Effector memory CD4-positive, alpha-beta T cell (primary cell): ENCODE measurements around the gene ABCG5.

ENCODE experiments used
- DNase-seq, 3 donors: peaks; one replicate each; pipeline ENCODE4 v3.0.0-alpha.2; 2020
- H3K27ac ChIP-seq: 2 replicates; pipeline ENCODE4 v1.7.0; 2013; ENCODE audit warnings: mild to moderate bottlenecking, low read length, moderate library complexity; ENCODE audit not compliant: insufficient read depth, poor library complexity, severe bottlenecking
- H3K27me3 ChIP-seq: replicated peaks from 2 replicates; pipeline ENCODE4 v1.7.0; 2013; ENCODE audit warnings: mild to moderate bottlenecking, low read length; ENCODE audit not compliant: insufficient read depth, control insufficient read depth, poor library complexity, severe bottlenecking
- H3K36me3 ChIP-seq: 2 replicates; pipeline ENCODE4 v1.7.0; 2013; ENCODE audit warnings: mild to moderate bottlenecking, low read length, moderate library complexity; ENCODE audit not compliant: control insufficient read depth, insufficient read depth
- H3K4me1 ChIP-seq: 2 replicates; pipeline ENCODE4 v1.7.0; 2013; ENCODE audit warnings: low read length, mild to moderate bottlenecking; ENCODE audit not compliant: control insufficient read depth, insufficient read depth, poor library complexity, severe bottlenecking
- H3K4me3 ChIP-seq: 2 replicates; pipeline ENCODE4 v1.7.0; 2013; ENCODE audit warnings: low read length, low read depth, mild to moderate bottlenecking; ENCODE audit not compliant: insufficient read depth, poor library complexity, severe bottlenecking
- H3K9me3 ChIP-seq: 2 replicates; pipeline ENCODE4 v1.7.0; 2013; ENCODE audit warnings: mild to moderate bottlenecking, low read length, moderate library complexity; ENCODE audit not compliant: control insufficient read depth

ABCG5 gene

DNA sequence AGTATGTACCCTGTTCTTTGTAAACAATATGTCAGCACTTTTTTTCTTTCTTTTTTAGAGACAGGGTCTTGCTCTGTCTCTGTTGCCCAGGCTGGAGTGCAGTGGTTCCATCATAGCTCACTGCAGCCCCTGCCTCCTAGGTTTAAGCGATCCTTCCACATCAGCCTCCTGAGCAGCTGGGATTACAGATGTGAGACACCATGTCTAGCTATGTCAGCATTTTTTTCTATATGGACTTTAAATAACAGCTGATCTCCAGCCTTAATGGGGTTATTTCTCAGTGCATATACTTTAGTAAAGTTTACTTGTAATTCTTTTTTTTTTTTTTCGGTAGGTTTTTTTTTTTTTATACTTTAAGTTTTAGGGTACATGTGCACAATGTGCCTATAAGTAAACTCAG is 26.6 kb downstream of the ABCG5 start:
- Histone ChIP-seq H3K36me3 (no peaks in the 10 kb centered on the region), H3K4me3 (no peak overlapping the region), H3K27ac (no peak overlapping the region), H3K9me3 (no peaks in the 10 kb centered on the region), H3K4me1 (no peaks in the 10 kb centered on the region), H3K27me3 (no peaks in the 10 kb centered on the region)
- no peak for DNase-seq

DNA sequence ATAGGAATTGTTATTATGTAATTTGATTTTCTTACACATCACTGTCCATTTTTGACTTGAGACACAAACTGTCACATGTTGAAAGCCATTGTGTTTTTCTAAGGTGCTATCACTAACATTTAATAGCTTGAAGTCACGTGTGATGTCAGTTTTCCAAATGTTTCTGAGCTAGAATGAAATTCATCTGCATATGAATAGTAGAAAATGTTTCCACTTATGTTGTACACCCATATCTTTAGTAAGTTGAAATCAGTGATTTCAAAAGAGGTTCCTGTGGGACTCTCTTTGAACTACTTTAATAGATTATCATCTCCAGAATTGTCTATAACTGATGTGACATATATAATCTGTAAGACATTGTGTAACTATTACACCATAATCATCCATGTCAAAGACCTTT is 27.8 kb downstream of the ABCG5 start:
- Histone ChIP-seq H3K4me1 (no peaks in the 10 kb centered on the region), H3K27me3 (no peaks in the 10 kb centered on the region)

DNA sequence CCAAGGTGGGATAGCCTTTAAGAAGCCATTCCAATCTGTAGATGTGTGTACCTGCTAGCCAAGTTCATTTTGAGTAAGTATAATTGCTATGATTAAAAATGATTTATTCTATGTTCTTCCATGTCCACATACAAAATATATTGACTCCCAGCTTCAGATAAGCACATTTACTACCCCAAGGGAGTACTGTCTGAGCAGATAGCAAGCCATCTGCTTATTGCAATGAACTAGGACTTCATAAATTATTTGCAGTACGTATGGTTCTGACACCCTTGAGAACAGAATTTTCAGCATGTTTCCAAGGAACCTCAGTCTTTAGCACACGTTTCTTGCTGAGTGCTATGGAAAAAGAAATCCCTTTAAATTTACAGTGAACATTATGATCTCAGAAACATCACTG is 28.2 kb downstream of the ABCG5 start:
- H3K36me3 ChIP-seq, result no peaks in the 10 kb centered on the region
- DNase-seq, result no peak

More for the DNA sequence above, 27.8 kb downstream of the ABCG5 start:
- Histone ChIP-seq H3K27ac (no peak overlapping the region), H3K4me3 (no peak overlapping the region), H3K9me3 (no peaks in the 10 kb centered on the region), H3K36me3 (no peaks in the 10 kb centered on the region)
- DNase-seq, result no peak

DNA sequence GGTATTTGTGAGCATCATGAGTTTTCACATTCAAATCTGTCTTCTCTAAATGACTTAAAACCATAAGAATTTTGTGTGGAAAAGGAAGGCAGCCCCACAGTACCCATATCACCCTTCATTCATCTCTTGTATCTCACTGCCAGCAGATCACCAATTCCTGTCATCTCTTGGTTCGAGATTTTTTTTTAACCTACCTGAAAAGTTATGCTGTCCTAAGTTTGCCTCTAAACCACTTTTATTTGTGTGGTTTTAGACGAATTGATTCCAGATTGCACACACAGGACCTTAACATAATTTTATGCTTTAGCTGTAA is 32.0 kb downstream of the ABCG5 start:
- Histone ChIP-seq H3K27me3 (no peaks in the 10 kb centered on the region), H3K9me3 (no peaks in the 10 kb centered on the region), H3K4me3 (no peak overlapping the region), H3K36me3 (no peaks in the 10 kb centered on the region), H3K27ac (no peak overlapping the region), H3K4me1 (no peaks in the 10 kb centered on the region)
- DNase-seq, result no peak

More for the DNA sequence above, 28.2 kb downstream of the ABCG5 start:
- Histone ChIP-seq H3K27ac (no peak overlapping the region), H3K4me1 (no peaks in the 10 kb centered on the region), H3K27me3 (no peaks in the 10 kb centered on the region), H3K9me3 (no peaks in the 10 kb centered on the region), H3K4me3 (no peak overlapping the region)

DNA sequence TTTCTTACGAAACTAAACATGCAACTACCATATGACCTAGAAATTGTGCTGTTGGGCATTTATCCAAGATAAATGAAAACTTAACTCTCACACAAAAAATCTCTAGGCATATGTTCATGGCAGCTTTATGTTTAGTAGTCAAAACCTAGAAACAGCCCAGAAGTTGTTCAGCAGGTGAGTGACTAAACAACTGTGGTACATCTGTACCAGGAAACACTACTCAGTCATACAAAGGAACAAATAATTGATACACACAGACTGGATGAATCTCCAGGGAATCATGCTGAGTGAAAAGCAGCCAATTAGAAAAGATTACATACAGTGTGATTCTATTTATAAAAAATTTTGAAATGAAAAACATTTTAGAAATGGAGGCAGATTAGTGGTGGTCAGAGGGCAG is 35.5 kb downstream of the ABCG5 start:
- Histone ChIP-seq H3K9me3 (no peaks in the 10 kb centered on the region), H3K27ac (no peak overlapping the region), H3K36me3 (no peaks in the 10 kb centered on the region), H3K4me3 (no peak overlapping the region), H3K27me3 (no peaks in the 10 kb centered on the region), H3K4me1 (no peaks in the 10 kb centered on the region)
- DNase-seq, result no peak

DNA sequence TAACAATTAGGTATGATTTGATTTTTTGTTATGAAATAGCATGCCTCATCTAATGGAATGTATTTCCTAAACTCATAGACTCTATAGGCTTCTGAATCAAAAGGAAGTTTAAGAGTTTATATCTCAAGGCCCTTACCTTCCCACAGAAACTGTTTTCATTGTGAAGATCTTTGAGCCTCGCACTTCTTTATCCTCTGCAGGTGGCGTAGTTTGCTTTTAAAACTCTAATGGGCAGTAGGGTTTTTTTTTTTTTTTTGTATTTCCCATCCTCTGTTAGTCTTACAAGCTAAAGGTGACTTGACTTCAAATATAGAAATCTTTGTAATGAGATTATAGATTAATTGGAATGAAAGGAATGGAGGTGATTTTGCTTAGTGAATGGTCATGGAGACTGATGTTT is 36.5 kb downstream of the ABCG5 start:
- no peaks in the 10 kb centered on the region for H3K27me3 ChIP-seq
- no peaks in the 10 kb centered on the region for H3K9me3 ChIP-seq
- no peaks in the 10 kb centered on the region for H3K4me1 ChIP-seq
- H3K36me3 ChIP-seq, result no peaks in the 10 kb centered on the region
- no peak overlapping the region for H3K27ac ChIP-seq
- DNase-seq, result no peak
- H3K4me3 ChIP-seq, result no peak overlapping the region

DNA sequence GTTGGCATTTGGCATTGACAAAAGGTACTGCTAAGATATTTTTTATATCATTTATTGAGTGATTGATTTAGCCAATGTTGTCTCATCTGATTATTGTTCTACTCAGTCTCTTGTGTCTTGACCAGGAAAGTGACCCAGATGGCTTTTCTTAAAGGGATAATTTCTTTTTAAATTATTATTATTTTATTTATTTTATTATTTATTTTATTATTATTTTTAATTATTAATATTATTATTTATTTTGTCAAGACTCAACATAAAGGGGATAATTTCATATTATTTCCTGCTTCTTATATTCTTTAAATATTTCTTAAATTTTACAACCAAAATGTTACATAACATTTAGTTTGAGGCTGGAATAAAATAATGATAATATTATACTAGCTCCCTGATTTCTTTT is 37.7 kb downstream of the ABCG5 start:
- H3K4me1 ChIP-seq, result no peaks in the 10 kb centered on the region
- H3K9me3 ChIP-seq, result no peaks in the 10 kb centered on the region
- no peak overlapping the region for H3K4me3 ChIP-seq
- no peaks in the 10 kb centered on the region for H3K27me3 ChIP-seq
- no peak for DNase-seq
- no peaks in the 10 kb centered on the region for H3K36me3 ChIP-seq
- H3K27ac ChIP-seq, result no peak overlapping the region

DNA sequence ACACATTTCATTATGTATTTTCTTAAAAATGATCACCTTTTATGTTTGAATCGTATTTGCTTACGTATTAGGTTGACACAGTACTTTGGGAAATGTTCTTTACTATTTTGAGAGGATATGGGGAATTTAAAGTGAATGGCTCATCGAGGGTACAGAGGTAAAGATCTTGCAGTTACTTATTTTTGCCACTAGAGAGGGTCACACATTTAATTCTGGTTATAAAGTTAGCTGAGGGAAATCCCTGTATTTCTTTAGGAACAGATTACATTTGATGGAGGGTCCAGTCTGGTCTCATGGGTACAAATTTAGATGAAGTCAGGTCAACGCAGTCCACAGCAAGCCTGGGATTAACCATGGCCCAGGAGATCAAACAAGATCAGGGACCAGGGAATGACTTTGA is 40.3 kb downstream of the ABCG5 start:
- DNase-seq, result no peak
- Histone ChIP-seq H3K27me3 (no peaks in the 10 kb centered on the region), H3K27ac (no peak overlapping the region), H3K9me3 (no peaks in the 10 kb centered on the region), H3K4me1 (no peaks in the 10 kb centered on the region), H3K36me3 (no peaks in the 10 kb centered on the region), H3K4me3 (no peak overlapping the region)

DNA sequence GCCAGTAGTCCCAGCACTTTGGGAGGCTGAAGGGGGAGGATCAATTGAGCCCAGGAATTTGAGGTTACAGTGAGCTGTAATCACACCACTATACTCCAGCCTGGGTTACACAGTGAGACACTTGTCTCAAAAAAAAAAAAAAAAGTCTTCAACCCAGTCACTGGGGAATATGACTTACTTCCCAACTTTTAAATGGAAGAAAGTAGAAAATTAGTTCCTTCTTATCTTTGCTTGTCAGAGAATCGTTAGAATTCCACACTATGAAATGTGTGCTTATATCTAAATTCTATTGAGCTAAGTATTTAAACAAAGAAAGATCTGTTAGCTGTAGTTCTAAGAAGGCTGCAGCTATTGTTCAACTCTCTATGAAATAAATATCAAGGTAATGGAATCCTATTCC is 42.4 kb downstream of the ABCG5 start:
- no peaks in the 10 kb centered on the region for H3K4me1 ChIP-seq
- H3K9me3 ChIP-seq, result no peaks in the 10 kb centered on the region
- H3K4me3 ChIP-seq, result no peak overlapping the region
- no peak for DNase-seq
- H3K36me3 ChIP-seq, result no peaks in the 10 kb centered on the region
- no peaks in the 10 kb centered on the region for H3K27me3 ChIP-seq
- H3K27ac ChIP-seq, result no peak overlapping the region

DNA sequence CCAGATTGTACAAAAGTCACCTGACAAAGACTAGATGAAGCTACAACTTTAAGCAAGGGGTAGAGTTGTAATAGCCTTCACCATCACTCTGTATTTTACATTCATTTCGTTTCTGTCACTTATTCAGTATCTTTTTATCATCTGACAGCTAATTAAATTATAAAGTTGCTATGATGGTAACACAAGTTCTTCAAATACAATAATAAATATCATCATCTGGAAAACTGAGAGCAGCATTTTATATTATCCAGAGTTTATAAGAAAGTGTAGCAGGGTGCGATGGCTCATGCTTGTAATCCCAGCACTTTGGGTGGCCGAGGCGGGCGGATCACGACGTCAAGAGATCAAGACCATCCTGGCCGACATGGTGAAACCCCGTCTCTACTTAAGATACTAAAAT is 43.7 kb downstream of the ABCG5 start:
- H3K27ac ChIP-seq, result no peak overlapping the region
- no peak overlapping the region for H3K4me3 ChIP-seq
- H3K4me1 ChIP-seq, result no peaks in the 10 kb centered on the region
- H3K9me3 ChIP-seq, result no peaks in the 10 kb centered on the region
- no peaks in the 10 kb centered on the region for H3K27me3 ChIP-seq
- DNase-seq, result no peak
- no peaks in the 10 kb centered on the region for H3K36me3 ChIP-seq

DNA sequence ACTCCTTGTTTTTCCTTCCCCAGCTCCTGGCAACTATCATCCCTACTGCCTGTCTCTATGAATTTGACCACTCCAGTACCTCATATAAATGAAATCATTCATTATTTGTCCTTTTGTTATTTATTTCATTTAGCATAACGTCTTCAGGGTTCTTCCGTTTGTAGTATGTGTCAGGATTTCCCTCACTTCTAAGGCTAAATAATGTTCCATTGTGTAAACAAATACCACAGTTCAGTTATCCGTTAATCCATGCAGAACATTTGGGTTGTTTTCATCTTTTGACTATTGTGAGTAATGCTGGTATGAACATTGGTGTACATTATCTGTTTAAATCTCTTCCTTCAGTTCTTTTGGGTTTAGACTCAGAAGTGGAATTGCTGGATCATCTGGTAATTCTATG is 46.0 kb downstream of the ABCG5 start:
- Histone ChIP-seq H3K27me3 (no peaks in the 10 kb centered on the region), H3K36me3 (no peaks in the 10 kb centered on the region), H3K27ac (no peak overlapping the region), H3K4me1 (no peaks in the 10 kb centered on the region), H3K9me3 (no peaks in the 10 kb centered on the region), H3K4me3 (no peak overlapping the region)
- DNase-seq, result no peak
